Smooth muscle cell (in vitro differentiated cells): ENCODE data around the gene PGM2. TPM values are rescaled to one million over a fixed set of nuclear protein-coding genes. Genes with fewer than 3 reads are reported as not detected.

Experiments used
- DNase-seq: peaks from one replicate; lab custom pipeline; 2025; ENCODE audit not compliant: unreplicated experiment; lab: John Stamatoyannopoulos, UW
- H2AFZ ChIP-seq: fragments of 200-600 bp; sonication (generic); 2 replicates; pipeline ENCODE4 v1.6.0; 2016; ENCODE audit warnings: antibody characterized with exemption, low read depth, mild to moderate bottlenecking
- H3F3A ChIP-seq: fragments of 200-600 bp; sonication (generic); 2 replicates; pipeline ENCODE4 v1.6.0; 2017; ENCODE audit warnings: antibody characterized with exemption, low read depth
- H3K27ac ChIP-seq: fragments of 200-600 bp; sonication (generic); 2 replicates; pipeline ENCODE4 v1.5.1; 2016; ENCODE audit warnings: low read depth, mild to moderate bottlenecking
- H3K27me3 ChIP-seq: fragments of 200-600 bp; sonication (generic); 2 replicates; pipeline ENCODE4 v1.6.1; 2016; ENCODE audit warnings: low read depth, mild to moderate bottlenecking
- H3K36me3 ChIP-seq: fragments of 200-600 bp; sonication (generic); 2 replicates; pipeline ENCODE4 v1.5.1; 2016; ENCODE audit warnings: low read depth
- H3K4me1 ChIP-seq: fragments of 200-600 bp; sonication (generic); 2 replicates; pipeline ENCODE4 v1.5.1; 2016; ENCODE audit warnings: low read depth
- H3K4me2 ChIP-seq: fragments of 200-600 bp; sonication (generic); 2 replicates; pipeline ENCODE4 v1.6.0; 2016; ENCODE audit warnings: mild to moderate bottlenecking
- H3K4me3 ChIP-seq: fragments of 200-600 bp; sonication (generic); 2 replicates; pipeline ENCODE4 v1.5.1; 2016; ENCODE audit warnings: mild to moderate bottlenecking
- H3K79me2 ChIP-seq: fragments of 200-600 bp; sonication (generic); 2 replicates; pipeline ENCODE4 v1.6.0; 2016; ENCODE audit warnings: low read depth, mild to moderate bottlenecking
- H3K9ac ChIP-seq: fragments of 200-600 bp; sonication (generic); 2 replicates; pipeline ENCODE4 v1.6.0; 2016; ENCODE audit warnings: low read depth
- H3K9me3 ChIP-seq: fragments of 200-600 bp; sonication (generic); replicated peaks from 2 replicates; pipeline ENCODE4 v1.5.1; 2016; ENCODE audit warnings: low read depth
- H4K20me1 ChIP-seq: fragments of 200-600 bp; sonication (generic); 2 replicates; pipeline ENCODE4 v1.6.0; 2016; ENCODE audit warnings: low read depth
- CTCF ChIP-seq: fragments of 200-600 bp; sonication (generic); IDR thresholded peaks from 2 replicates; pipeline ENCODE4 v1.5.1; 2017; ENCODE audit warnings: borderline replicate concordance, mild to moderate bottlenecking, antibody characterized with exemption; ENCODE audit not compliant: insufficient read depth, poor library complexity, severe bottlenecking
- WGBS: methylation state at CpG from one replicate; pipeline ENCODE4 v1.1.7; 2016; ENCODE audit warnings: low lambda C conversion rate; 5-methylcytosine and 5-hydroxymethylcytosine counted together
- polyA plus RNA-seq: library from polyadenylated mRNA; unstranded; fragments of >200 nt; fragmentation: Nextera tagmentation; extraction: Ambion mirVana; gene quantifications from 2 replicates; pipeline ENCODE4 v1.2.1, GENCODE V29; 2016
- total RNA-seq: library from RNA; depleted of rRNA; stranded (reverse); fragments of >200 nt; gene quantifications from 2 replicates; pipeline ENCODE4 v1.2.3, GENCODE V29; 2014

PGM2 gene
- total and polyA plus RNA-seq, 2 experiments from 2014 or later, result 11.6 to 38.7 TPM

GRCh38 chr4:37882665-37883296 is 56.3 kb downstream of the PGM2 start:
- no peak for TF ChIP-seq CTCF
- Histone ChIP-seq H3K4me2 (no peak overlapping the region), H3K9me3 (no peaks in the 10 kb centered on the region), H3K27me3 (peaks cover 9% of the 10 kb centered on the region), H3K79me2 (no peaks in the 10 kb centered on the region), H3F3A (no peaks in the 10 kb centered on the region), H4K20me1 (no peaks in the 10 kb centered on the region), H2AFZ (no peak overlapping the region), H3K4me3 (no peak overlapping the region), H3K36me3 (no peaks in the 10 kb centered on the region), H3K9ac (no peak overlapping the region), H3K4me1 (peaks cover 2% of the 10 kb centered on the region), H3K27ac (no peak overlapping the region)
- 45% methylated on average over 4 of the region's 4 CpGs for WGBS
- no peak for DNase-seq

- Histone ChIP-seq H3K27me3 (peaks cover 28% of the 10 kb centered on the region), H3K9me3 (no peaks in the 10 kb centered on the region), H3F3A (no peaks in the 10 kb centered on the region), H3K4me3 (no peak overlapping the region), H3K9ac (no peak overlapping the region), H2AFZ (peak overlapping the region; percentile 69), H3K27ac (no peak overlapping the region), H3K36me3 (no peaks in the 10 kb centered on the region), H3K79me2 (no peaks in the 10 kb centered on the region), H3K4me2 (no peak overlapping the region), H3K4me1 (peaks cover 5% of the 10 kb centered on the region), H4K20me1 (no peaks in the 10 kb centered on the region)
- 89% methylated on average over 3 of the region's 3 CpGs for WGBS
- no peak for TF ChIP-seq CTCF
- no peak for DNase-seq
Observed at GRCh38 chr4:37884855-37885487, 58.5 kb downstream of the PGM2 start.

- Histone ChIP-seq H4K20me1 (no peaks in the 10 kb centered on the region), H3K79me2 (no peaks in the 10 kb centered on the region), H3K27ac (no peak overlapping the region), H3F3A (no peaks in the 10 kb centered on the region), H3K4me3 (no peak overlapping the region), H3K9ac (no peak overlapping the region), H3K4me2 (peak overlapping the region; percentile 73), H3K9me3 (no peaks in the 10 kb centered on the region), H3K36me3 (no peaks in the 10 kb centered on the region), H2AFZ (peak overlapping the region; percentile 69), H3K27me3 (peaks cover 33% of the 10 kb centered on the region), H3K4me1 (peaks cover 10% of the 10 kb centered on the region)
- 29% methylated on average over 8 of the region's 8 CpGs for WGBS
- DNase-seq, result no peak
- no peak for TF ChIP-seq CTCF
Observed at GRCh38 chr4:37885496-37885895, 59.0 kb downstream of the PGM2 start.
